GM12878 (cell line): ENCODE results near the gene PHF20. TPM values are rescaled to one million over a fixed set of nuclear protein-coding genes. Genes with fewer than 3 reads are reported as not detected.

Experiments
- ATAC-seq: fragments of 200-7000 bp; cut with Tn5 transposase; 3 replicates; pipeline ENCODE4 v1.9.1; 2020; ENCODE audit warnings: mild to moderate bottlenecking, moderate library complexity
- BruUV-seq: library from RNA; stranded (reverse); fragments of 400-500 nt; replicated peaks from 2 replicates; lab custom pipeline; 2021; lab: Mats Ljungman, UMichigan
- CTCF ChIA-PET: fragments of 300-600 bp; sonication (Branson Sonifier 250); formaldehyde crosslinking; extraction: SDS; loops from one replicate; lab custom pipeline; 2021; ENCODE audit warnings: inconsistent platforms; lab: Yijun Ruan, JAX
- POLR2A ChIA-PET: fragments of 350-600 bp; formaldehyde crosslinking; extraction: SDS; loops from one replicate; lab custom pipeline; 2021; ENCODE audit warnings: inconsistent platforms; lab: Charles Lee
- RAD21 ChIA-PET: fragments of 300-600 bp; sonication (Branson Sonifier 250); formaldehyde crosslinking; loops from one replicate; lab custom pipeline; 2023; ENCODE audit warnings: antibody characterized with exemption; ENCODE audit not compliant: unreplicated experiment; lab: Charles Lee
- SMC1A ChIA-PET: fragments of 300-600 bp; sonication (Branson Sonifier 250); formaldehyde crosslinking; loops from one replicate; lab custom pipeline; 2023; ENCODE audit not compliant: unreplicated experiment, uncharacterized antibody; lab: Charles Lee
- DNase-seq: peaks from one replicate; pipeline ENCODE4 v3.0.0-alpha.2; 2011; ENCODE audit warnings: low read depth, low spot score
- FAIRE-seq: peaks from 3 replicates; lab custom pipeline; 2011; peaks lifted over from hg19 to GRCh38; lab: Jason Lieb, UNC
- H2AFZ ChIP-seq: 2 replicates; pipeline ENCODE4 v1.6.0; 2011; ENCODE audit warnings: low read depth, low read length, control low read depth; ENCODE audit not compliant: control insufficient read depth
- H3K27ac ChIP-seq: 2 replicates; pipeline ENCODE4 v1.5.1; 2011; ENCODE audit warnings: control low read depth; ENCODE audit not compliant: control insufficient read depth, insufficient read depth
- H3K27me3 ChIP-seq, 2 experiments: replicated peaks in 1 of 2; 2 replicates each; pipeline versions ENCODE4 v1.6.0 to v1.6.1; 2011; ENCODE audit warnings: low read length in 1 of 2; ENCODE audit not compliant: control insufficient read depth in 2 of 2, insufficient read depth in 2 of 2
- H3K36me3 ChIP-seq, 2 experiments: 2 replicates each; pipeline ENCODE4 v1.5.1; 2011; ENCODE audit warnings: low read length in 1 of 2; ENCODE audit not compliant: control insufficient read depth in 2 of 2, insufficient read depth in 2 of 2
- H3K4me1 ChIP-seq: 2 replicates; pipeline ENCODE4 v1.6.1; 2011; ENCODE audit warnings: mild to moderate bottlenecking, low read length, moderate library complexity, mixed read lengths; ENCODE audit not compliant: control insufficient read depth, insufficient read depth
- H3K4me2 ChIP-seq: 2 replicates; pipeline ENCODE4 v1.6.0; 2011; ENCODE audit warnings: control low read depth; ENCODE audit not compliant: control insufficient read depth, insufficient read depth
- H3K4me3 ChIP-seq: fragments of 200-600 bp; sonication (generic); 2 replicates; pipeline ENCODE4 v1.5.1; 2016
- H3K79me2 ChIP-seq: 2 replicates; pipeline ENCODE4 v1.6.0; 2011; ENCODE audit warnings: low read length; ENCODE audit not compliant: control insufficient read depth, insufficient read depth
- H3K9ac ChIP-seq: 2 replicates; pipeline ENCODE4 v1.8.0; 2011; ENCODE audit warnings: low read length, control low read depth, mixed read lengths; ENCODE audit not compliant: control insufficient read depth, insufficient read depth
- H3K9me3 ChIP-seq: replicated peaks from 3 replicates; pipeline ENCODE4 v1.5.1; 2011; ENCODE audit warnings: mild to moderate bottlenecking, low read length; ENCODE audit not compliant: control insufficient read depth, insufficient read depth
- H4K20me1 ChIP-seq: 2 replicates; pipeline ENCODE4 v1.6.0; 2011; ENCODE audit not compliant: control insufficient read depth, insufficient read depth
- BHLHE40 ChIP-seq, 2 experiments: fragments of 450-650 bp in 1 of 2; IDR thresholded peaks; 2 replicates each; pipeline ENCODE4 v1.6.1; 2011 to 2017; ENCODE audit warnings: low read depth in 2 of 2, borderline replicate concordance in 1 of 2, improper control_type of control experiment in 1 of 2, low read length in 1 of 2, mild to moderate bottlenecking in 1 of 2
- CTCF ChIP-seq, 3 experiments: IDR thresholded peaks in 2 of 3; conservative IDR thresholded peaks in 1 of 3; 2 replicates each; pipeline ENCODE4 v1.5.1; 2011; ENCODE audit warnings: low read depth in 3 of 3, low read length in 3 of 3, mild to moderate bottlenecking in 3 of 3, control low read depth in 2 of 3, moderate library complexity in 2 of 3, inconsistent platforms in 1 of 3, mixed read lengths in 1 of 3; ENCODE audit not compliant: control insufficient read depth in 2 of 3, insufficient read depth in 1 of 3; ENCODE audit errors: extremely low read depth in 1 of 3
- GABPA ChIP-seq: IDR thresholded peaks from 2 replicates; pipeline ENCODE4 v1.6.1; 2014; ENCODE audit warnings: antibody characterized with exemption, low read depth, mild to moderate bottlenecking, inconsistent platforms
- HDAC2 ChIP-seq: fragments of 200-600 bp; sonication (generic); IDR thresholded peaks from 2 replicates; pipeline ENCODE4 v1.6.1; 2017
- PAX5 ChIP-seq: IDR thresholded peaks from 2 replicates; pipeline ENCODE4 v1.6.1; 2011; ENCODE audit warnings: low read depth, low read length, borderline replicate concordance
- SMAD1 ChIP-seq: fragments of 450-650 bp; IDR thresholded peaks from 2 replicates; pipeline ENCODE4 v1.6.1; 2018; ENCODE audit warnings: mild to moderate bottlenecking, low read depth; ENCODE audit not compliant: partially characterized antibody
- SREBF1 ChIP-seq: IDR thresholded peaks from 2 replicates; pipeline ENCODE4 v1.6.1; 2012; ENCODE audit warnings: mild to moderate bottlenecking, low read length
- SUZ12 ChIP-seq: fragments of 200-600 bp; sonication (generic); IDR thresholded peaks from one replicate; pipeline ENCODE4 v1.6.1; 2018; ENCODE audit warnings: antibody characterized with exemption, mild to moderate bottlenecking; ENCODE audit not compliant: unreplicated experiment
- ZBTB11 ChIP-seq: fragments of 450-650 bp; formaldehyde crosslinking; IDR thresholded peaks from 2 replicates; pipeline ENCODE4 v1.5.0; 2022; ENCODE audit warnings: mild to moderate bottlenecking, missing genetic modification characterization
- WGBS: methylation state at CpG from one replicate; pipeline ENCODE4 v1.1.6; 2016; ENCODE audit warnings: low lambda C conversion rate; ENCODE audit not compliant: insufficient replicate concordance, insufficient coverage; ENCODE audit errors: missing lambda C conversion rate; 5-methylcytosine and 5-hydroxymethylcytosine counted together
- in situ Hi-C: fragments of 300-500 bp; cut with MboI; formaldehyde crosslinking; loops from 9 replicates; pipeline ENCODE4 v1.14.3; 2018; ENCODE audit warnings: mixed read lengths
- intact Hi-C: fragments of 100-400 bp; cut with micrococcal nuclease; formaldehyde crosslinking; loops from one replicate; pipeline ENCODE4 v1.14.2; 2022; ENCODE audit not compliant: unreplicated experiment
- polyA plus RNA-seq, 11 experiments: library from polyadenylated mRNA; depleted of rRNA in 4 of 11; unstranded in 6 of 11; stranded (reverse) in 5 of 11; fragments of >200 nt; fragmentation: Nextera tagmentation in 4 of 11; fragmentation: Illumina TruSeq in 1 of 11; extraction: Ambion mirVana in 4 of 11; extraction: Trizol in 1 of 11; gene quantifications; 1 replicate in 1 of 11; 2 replicates in 10 of 11; pipeline versions ENCODE4 v1.2.1 to v1.2.3, GENCODE V29; 2011 to 2016; ENCODE audit warnings: inconsistent platforms in 2 of 11, missing spikeins in 2 of 11, low read depth in 1 of 11
- total RNA-seq, 4 experiments: library from RNA; depleted of rRNA in 3 of 4; stranded (reverse); fragments of >200 nt in 3 of 4; fragmentation: Illumina TruSeq in 1 of 4; extraction: Trizol in 1 of 4; gene quantifications; 2 replicates each; pipeline versions ENCODE4 v1.2.1 to v1.2.3, GENCODE V29; 2013 to 2021
- TF ChIP-seq, protein P1 (sequence below): fragments of 450-650 bp; IDR thresholded peaks from 2 replicates; pipeline ENCODE4 v1.6.1; 2016; ENCODE audit warnings: mild to moderate bottlenecking
- TF ChIP-seq, protein P2 (sequence below): fragments of 150-350 bp; IDR thresholded peaks from 2 replicates; pipeline ENCODE4 v1.6.1; 2016; ENCODE audit warnings: low read depth, low read length

The PHF20 gene
- total and polyA plus RNA-seq, 10 of the 15 experiments (the other 5 are each of a cell fraction or from before 2014, with no cell fraction given), result 31.6 to 91.2 (median 46.8) TPM

GRCh38 chr20:35828434-35828833 is 56.6 kb downstream of the PHF20 start:
- H3K4me3 ChIP-seq, result no peak overlapping the region
- CTCF ChIA-PET, result no interaction called here
- peaks cover 0 to 6% of the 10 kb centered on the region in 2 experiments; a peak in 2 of 4 replicates for H3K36me3 ChIP-seq
- peaks cover 3% of the 10 kb centered on the region for H3K79me2 ChIP-seq
- WGBS, result 97% methylated on average over 3 of the region's 3 CpGs
- no peak overlapping the region for H2AFZ ChIP-seq
- ATAC-seq, result no peak
- in situ Hi-C loops, result no loop called here
- no peak overlapping the region for H3K4me2 ChIP-seq
- no peak overlapping the region for H3K9ac ChIP-seq
- no peak for DNase-seq
- POLR2A ChIA-PET, result interaction anchor here (0.5 kb wide), 1 partner anchor 1208 kb away, joined by 4 read pairs; no protein-coding TSS in a partner anchor
- intact Hi-C loops, result no loop called here
- FAIRE-seq, result no peak
- RAD21 ChIA-PET, result no interaction called here
- BruUV-seq, result no TSS peak
- H3K27me3 ChIP-seq, result no peaks in the 10 kb centered on the region
- H3K4me1 ChIP-seq, result no peaks in the 10 kb centered on the region
- no peaks in the 10 kb centered on the region for H4K20me1 ChIP-seq
- SMC1A ChIA-PET, result interaction anchor here (0.6 kb wide), 1 partner anchor 46 kb away, joined by 3 read pairs; no protein-coding TSS in a partner anchor
- H3K27ac ChIP-seq, result no peak overlapping the region
- no peaks in the 10 kb centered on the region for H3K9me3 ChIP-seq
- TF ChIP-seq ZBTB11 (CRISPR knock-in tag), result no peak
- TF ChIP-seq SMAD1, result no peak
- TF ChIP-seq, protein P1, sequence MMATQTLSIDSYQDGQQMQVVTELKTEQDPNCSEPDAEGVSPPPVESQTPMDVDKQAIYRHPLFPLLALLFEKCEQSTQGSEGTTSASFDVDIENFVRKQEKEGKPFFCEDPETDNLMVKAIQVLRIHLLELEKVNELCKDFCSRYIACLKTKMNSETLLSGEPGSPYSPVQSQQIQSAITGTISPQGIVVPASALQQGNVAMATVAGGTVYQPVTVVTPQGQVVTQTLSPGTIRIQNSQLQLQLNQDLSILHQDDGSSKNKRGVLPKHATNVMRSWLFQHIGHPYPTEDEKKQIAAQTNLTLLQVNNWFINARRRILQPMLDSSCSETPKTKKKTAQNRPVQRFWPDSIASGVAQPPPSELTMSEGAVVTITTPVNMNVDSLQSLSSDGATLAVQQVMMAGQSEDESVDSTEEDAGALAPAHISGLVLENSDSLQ, result no peak
- no peak for TF ChIP-seq BHLHE40 (IDR thresholded peaks at IDR 0.05; ENCODE audit: borderline replicate concordance in 1 of 2, low read depth in 2 of 2, low read length in 1 of 2)
- TF ChIP-seq HDAC2, result no peak
- TF ChIP-seq SREBF1, result no peak
- no peak for TF ChIP-seq CTCF (IDR thresholded peaks at IDR 0.05 in 2 of 3, conservative IDR thresholded peaks at IDR 0.05 in 1 of 3; ENCODE audit: control insufficient read depth in 2 of 3, extremely low read depth in 1 of 3, insufficient read depth in 1 of 3, low read depth in 3 of 3, low read length in 3 of 3)
- TF ChIP-seq, protein P2, sequence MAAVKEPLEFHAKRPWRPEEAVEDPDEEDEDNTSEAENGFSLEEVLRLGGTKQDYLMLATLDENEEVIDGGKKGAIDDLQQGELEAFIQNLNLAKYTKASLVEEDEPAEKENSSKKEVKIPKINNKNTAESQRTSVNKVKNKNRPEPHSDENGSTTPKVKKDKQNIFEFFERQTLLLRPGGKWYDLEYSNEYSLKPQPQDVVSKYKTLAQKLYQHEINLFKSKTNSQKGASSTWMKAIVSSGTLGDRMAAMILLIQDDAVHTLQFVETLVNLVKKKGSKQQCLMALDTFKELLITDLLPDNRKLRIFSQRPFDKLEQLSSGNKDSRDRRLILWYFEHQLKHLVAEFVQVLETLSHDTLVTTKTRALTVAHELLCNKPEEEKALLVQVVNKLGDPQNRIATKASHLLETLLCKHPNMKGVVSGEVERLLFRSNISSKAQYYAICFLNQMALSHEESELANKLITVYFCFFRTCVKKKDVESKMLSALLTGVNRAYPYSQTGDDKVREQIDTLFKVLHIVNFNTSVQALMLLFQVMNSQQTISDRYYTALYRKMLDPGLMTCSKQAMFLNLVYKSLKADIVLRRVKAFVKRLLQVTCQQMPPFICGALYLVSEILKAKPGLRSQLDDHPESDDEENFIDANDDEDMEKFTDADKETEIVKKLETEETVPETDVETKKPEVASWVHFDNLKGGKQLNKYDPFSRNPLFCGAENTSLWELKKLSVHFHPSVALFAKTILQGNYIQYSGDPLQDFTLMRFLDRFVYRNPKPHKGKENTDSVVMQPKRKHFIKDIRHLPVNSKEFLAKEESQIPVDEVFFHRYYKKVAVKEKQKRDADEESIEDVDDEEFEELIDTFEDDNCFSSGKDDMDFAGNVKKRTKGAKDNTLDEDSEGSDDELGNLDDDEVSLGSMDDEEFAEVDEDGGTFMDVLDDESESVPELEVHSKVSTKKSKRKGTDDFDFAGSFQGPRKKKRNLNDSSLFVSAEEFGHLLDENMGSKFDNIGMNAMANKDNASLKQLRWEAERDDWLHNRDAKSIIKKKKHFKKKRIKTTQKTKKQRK, result no peak
- TF ChIP-seq SUZ12, result no peak
- no peak for TF ChIP-seq GABPA
- no peak for TF ChIP-seq PAX5
